ENCODE data around the gene ACP4. TPM values are rescaled to one million over a fixed set of nuclear protein-coding genes. Genes with fewer than 3 reads are reported as not detected.
"Not testable (repeated sequence)": the region's sequence is repeated elsewhere in the genome, so short reads cannot be mapped to it uniquely, and the experiment has no call there.

ACP4 gene
- polyA plus RNA-seq (2011; rRNA removed) (not detected in 2 replicates), polyA minus RNA-seq (2011; rRNA and poly(A)+ RNA removed) (not detected in 2 replicates)

DNA sequence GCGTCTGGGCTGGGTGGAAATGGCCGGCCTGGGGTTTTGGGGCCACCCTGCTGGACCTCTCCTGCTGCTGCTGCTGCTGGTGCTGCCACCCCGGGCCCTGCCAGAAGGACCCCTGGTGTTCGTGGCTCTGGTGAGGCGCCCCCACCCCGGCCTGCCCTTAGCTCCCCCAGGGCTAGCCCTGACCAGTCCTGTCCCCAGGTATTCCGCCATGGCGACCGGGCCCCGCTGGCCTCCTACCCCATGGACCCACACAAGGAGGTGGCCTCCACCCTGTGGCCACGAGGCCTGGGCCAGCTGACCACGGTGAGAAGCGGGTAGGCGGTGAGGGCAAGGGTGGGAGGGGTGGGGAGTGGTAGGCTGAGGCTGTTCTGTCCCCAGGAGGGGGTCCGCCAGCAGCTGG is at the start of gene ACP4:
Gene ACP4 (plus strand): TSS at position 20 of the 400 bp plus-strand sequence. CDS start 0 bp downstream, at position 20.
- ChIA-PET CTCF (no interaction called here), POLR2A (no interaction called here)

DNA sequence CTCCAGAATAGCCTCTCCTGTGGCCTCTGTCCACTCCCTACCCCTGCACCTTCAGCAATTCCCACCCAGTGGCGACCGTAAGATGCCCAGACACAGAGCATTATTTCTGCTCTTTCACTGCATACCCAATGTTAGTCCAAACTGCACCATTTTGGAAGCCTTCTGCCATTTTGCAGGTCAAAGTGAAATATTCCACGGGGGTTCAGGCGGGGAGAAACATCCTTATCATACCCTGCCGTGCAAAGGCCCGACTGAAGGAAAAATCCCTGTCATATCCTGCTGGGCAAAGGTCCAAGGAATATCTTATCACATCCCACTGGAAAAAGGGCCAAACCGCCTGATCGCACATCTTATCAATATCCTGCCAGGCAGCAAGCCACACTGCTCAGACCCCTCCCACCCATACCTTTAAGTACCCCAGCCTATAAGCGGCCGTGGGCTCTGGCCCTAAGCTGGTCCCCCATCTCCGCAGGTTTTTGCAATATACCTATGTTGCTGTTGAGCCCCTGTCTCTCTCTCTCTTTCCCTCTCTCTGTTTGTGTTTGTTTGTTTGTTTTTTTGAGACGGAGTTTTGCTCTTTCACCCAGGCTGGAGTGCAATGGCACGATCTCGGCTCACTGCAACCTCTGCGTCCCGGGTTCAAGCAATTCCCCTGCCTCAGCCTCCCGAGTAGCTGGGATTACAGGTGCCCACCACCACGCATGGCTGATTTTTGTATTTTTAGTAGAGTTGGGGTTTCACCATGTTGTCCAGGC is 48.9 kb upstream of the ACP4 start:
- ChIA-PET CTCF (interaction anchor here (0.6 to 0.9 kb wide), 2 partner anchors 16 to 252 kb away, joined by 3 to 4 read pairs; no protein-coding TSS in a partner anchor), POLR2A (no interaction called here)
- Histone ChIP-seq H3K27me3 (ENCODE audit: control insufficient read depth, insufficient read depth, low read length) (peaks cover 2% of the 10 kb centered on the region), H3K36me3 (ENCODE audit: control insufficient read depth, insufficient read depth, low read length) (no peaks in the 10 kb centered on the region), H3K4me3 (ENCODE audit: low read depth, low read length) (no peak overlapping the region)
- DNase-seq (ENCODE audit: low read depth) = no peak
- no peak for TF ChIP-seq CTCF (IDR thresholded peaks at IDR 0.05; ENCODE audit: insufficient read depth, low read depth, low read length)

More for the DNA sequence above, at the start of gene ACP4:
- Histone ChIP-seq H3K36me3 (ENCODE audit: control insufficient read depth, insufficient read depth, low read length) (no peaks in the 10 kb centered on the region), H3K27me3 (ENCODE audit: control insufficient read depth, insufficient read depth, low read length) (no peaks in the 10 kb centered on the region), H3K4me3 (ENCODE audit: low read depth, low read length) (no peak within 1 kb of the TSS)
- no peak for TF ChIP-seq CTCF (IDR thresholded peaks at IDR 0.05; ENCODE audit: insufficient read depth, low read depth, low read length)
- DNase-seq (ENCODE audit: low read depth) = no peak

DNA sequence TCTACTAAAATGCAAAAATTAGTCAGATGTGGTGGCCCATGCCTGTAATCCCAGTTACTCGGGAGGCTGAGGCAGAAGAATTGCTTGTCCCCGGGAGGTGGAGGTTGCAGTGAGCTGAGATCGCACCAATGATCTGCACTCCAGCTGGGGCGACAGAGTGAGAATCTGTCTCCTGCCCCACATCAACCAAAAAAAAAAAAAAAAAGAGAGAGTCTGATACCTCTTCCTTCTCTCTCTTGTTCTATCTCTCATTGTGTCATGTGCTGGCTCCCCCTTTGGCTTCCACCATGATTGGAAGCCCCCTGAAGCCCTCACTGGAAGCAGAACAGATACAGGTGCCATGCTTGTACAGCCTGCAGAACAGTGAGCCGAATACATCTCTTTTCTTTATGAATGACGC is 46.7 kb upstream of the ACP4 start:
- H3K36me3 ChIP-seq (ENCODE audit: control insufficient read depth, insufficient read depth, low read length) = no peaks in the 10 kb centered on the region
- H3K4me3 ChIP-seq (ENCODE audit: low read depth, low read length) = no peak overlapping the region
- peaks cover 2% of the 10 kb centered on the region for H3K27me3 ChIP-seq (ENCODE audit: control insufficient read depth, insufficient read depth, low read length)
- ChIA-PET POLR2A (no interaction called here), CTCF (no interaction called here)
- TF ChIP-seq CTCF (IDR thresholded peaks at IDR 0.05; ENCODE audit: insufficient read depth, low read depth, low read length) = no peak
- DNase-seq (ENCODE audit: low read depth) = no peak

DNA sequence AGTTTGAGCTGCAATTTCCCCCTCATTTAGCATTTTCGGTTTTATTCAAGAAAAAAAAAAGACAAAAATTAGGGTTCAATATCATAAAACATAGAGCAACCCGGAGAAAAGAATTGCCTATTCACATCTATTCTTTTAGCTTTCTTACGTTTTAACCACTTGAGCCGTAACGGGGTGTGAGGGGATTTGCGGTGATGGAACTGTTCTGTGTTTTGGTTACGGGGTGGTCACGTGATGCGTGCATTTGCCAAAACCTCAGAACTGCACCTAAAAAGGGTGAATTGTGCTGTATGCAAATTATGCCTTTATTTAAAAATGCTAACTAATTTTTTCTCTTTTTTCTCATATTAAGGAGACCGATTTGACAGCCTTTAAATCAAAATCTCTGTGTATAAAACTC is 45.0 kb upstream of the ACP4 start:
- H3K27me3 ChIP-seq (ENCODE audit: control insufficient read depth, insufficient read depth, low read length) = no peaks in the 10 kb centered on the region
- ChIA-PET CTCF (no interaction called here), POLR2A (no interaction called here)
- H3K36me3 ChIP-seq (ENCODE audit: control insufficient read depth, insufficient read depth, low read length) = no peaks in the 10 kb centered on the region
- TF ChIP-seq CTCF (IDR thresholded peaks at IDR 0.05; ENCODE audit: insufficient read depth, low read depth, low read length) = no peak
- no peak overlapping the region for H3K4me3 ChIP-seq (ENCODE audit: low read depth, low read length)
- DNase-seq (ENCODE audit: low read depth) = no peak

- H3K4me3 ChIP-seq (ENCODE audit: low read depth, low read length); H3K36me3 ChIP-seq (ENCODE audit: control insufficient read depth, insufficient read depth, low read length); DNase-seq (ENCODE audit: low read depth); H3K27me3 ChIP-seq (ENCODE audit: control insufficient read depth, insufficient read depth, low read length); CTCF ChIA-PET; POLR2A ChIA-PET: not testable (repeated sequence)
Measured at GRCh38 chr19:50747141-50747540, 43.1 kb upstream of the ACP4 start.

- ChIA-PET CTCF (no interaction called here), POLR2A (no interaction called here)
- no peaks in the 10 kb centered on the region for H3K36me3 ChIP-seq (ENCODE audit: control insufficient read depth, insufficient read depth, low read length)
Measured at GRCh38 chr19:50749490-50749889, 40.7 kb upstream of the ACP4 start.

More at GRCh38 chr19:50749490-50749889, 40.7 kb upstream of the ACP4 start:
- Histone ChIP-seq H3K27me3 (ENCODE audit: control insufficient read depth, insufficient read depth, low read length) (no peaks in the 10 kb centered on the region), H3K4me3 (ENCODE audit: low read depth, low read length) (no peak overlapping the region)
- DNase-seq (ENCODE audit: low read depth) = no peak
- TF ChIP-seq CTCF (IDR thresholded peaks at IDR 0.05; ENCODE audit: insufficient read depth, low read depth, low read length) = no peak
